ENCODE results near the gene GLS2.

- no peak for TF ChIP-seq POLR2A (conservative IDR thresholded peaks at IDR 0.05)
- TF ChIP-seq CHD2 (IDR thresholded peaks at IDR 0.05; ENCODE audit: low read depth, low read length) = no peak
- TF ChIP-seq ZNF318 (IDR thresholded peaks at IDR 0.05; ENCODE audit: borderline replicate concordance in 1 of 2, low read depth in 1 of 2) = no peak
- TF ChIP-seq NR1H2 (CRISPR knock-in tag; IDR thresholded peaks at IDR 0.05) = no peak
- no peak for TF ChIP-seq SMC3 (conservative IDR thresholded peaks at IDR 0.05; ENCODE audit: insufficient read depth, low read depth, low read length)
Measured at GRCh38 chr12:56529656-56530055, 41.7 kb upstream of the GLS2 start.

Measured in K562 (cell line).